Esophagus squamous epithelium (tissue), 4 donors: ENCODE results near the gene GPR158.

Experiments used
- POLR2A ChIP-seq, 4 donors: fragments of 450-650 bp; IDR thresholded peaks; one replicate each; pipeline ENCODE4 v1.6.1; 2017; ENCODE audit warnings: antibody characterized with exemption in 4 of 4, mild to moderate bottlenecking in 4 of 4, moderate library complexity in 3 of 4
- TF ChIP-seq, protein P1 (sequence below), 6 experiments: fragments of 450-650 bp in 4 of 6; fragments of 200-600 bp in 2 of 6; sonication (generic) in 2 of 6; IDR thresholded peaks; one replicate each; pipeline ENCODE4 v1.5.1; 2016 to 2019; ENCODE audit warnings: antibody characterized with exemption in 6 of 6, mild to moderate bottlenecking in 4 of 6, moderate library complexity in 4 of 6

DNA sequence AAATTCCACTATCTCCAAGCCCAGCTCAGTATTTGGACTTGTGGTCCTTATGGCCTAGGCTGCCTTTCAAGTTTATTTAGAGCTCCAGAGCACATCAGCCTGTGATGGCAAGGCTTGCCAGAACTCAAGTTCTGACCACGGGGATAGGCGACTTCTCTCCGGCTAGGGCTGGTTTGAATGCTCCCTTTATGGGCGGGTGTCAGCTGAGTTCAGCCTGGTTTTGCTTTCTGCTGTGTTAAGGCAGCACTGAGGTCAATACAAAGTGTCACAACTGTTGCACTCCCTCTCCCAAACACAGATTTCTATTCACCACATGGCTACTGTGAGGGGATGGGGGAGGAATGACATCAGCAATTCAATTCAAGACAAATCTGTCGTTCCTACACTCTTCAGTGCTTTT lies 441.1 kb downstream of the GPR158 start:
- TF ChIP-seq, protein P1, sequence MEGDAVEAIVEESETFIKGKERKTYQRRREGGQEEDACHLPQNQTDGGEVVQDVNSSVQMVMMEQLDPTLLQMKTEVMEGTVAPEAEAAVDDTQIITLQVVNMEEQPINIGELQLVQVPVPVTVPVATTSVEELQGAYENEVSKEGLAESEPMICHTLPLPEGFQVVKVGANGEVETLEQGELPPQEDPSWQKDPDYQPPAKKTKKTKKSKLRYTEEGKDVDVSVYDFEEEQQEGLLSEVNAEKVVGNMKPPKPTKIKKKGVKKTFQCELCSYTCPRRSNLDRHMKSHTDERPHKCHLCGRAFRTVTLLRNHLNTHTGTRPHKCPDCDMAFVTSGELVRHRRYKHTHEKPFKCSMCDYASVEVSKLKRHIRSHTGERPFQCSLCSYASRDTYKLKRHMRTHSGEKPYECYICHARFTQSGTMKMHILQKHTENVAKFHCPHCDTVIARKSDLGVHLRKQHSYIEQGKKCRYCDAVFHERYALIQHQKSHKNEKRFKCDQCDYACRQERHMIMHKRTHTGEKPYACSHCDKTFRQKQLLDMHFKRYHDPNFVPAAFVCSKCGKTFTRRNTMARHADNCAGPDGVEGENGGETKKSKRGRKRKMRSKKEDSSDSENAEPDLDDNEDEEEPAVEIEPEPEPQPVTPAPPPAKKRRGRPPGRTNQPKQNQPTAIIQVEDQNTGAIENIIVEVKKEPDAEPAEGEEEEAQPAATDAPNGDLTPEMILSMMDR (IDR thresholded peaks at IDR 0.05) = no peak
- TF ChIP-seq POLR2A (IDR thresholded peaks at IDR 0.05) = no peak
